ENCODE data around the gene TWF2.

TWF2 gene

GRCh38 chr3:52237006-52237656 lies 1.8 kb downstream of the TWF2 start:
- FAIRE-seq: no peak

- no peak for FAIRE-seq
These were observed 2.5 kb downstream of the TWF2 start for GRCh38 chr3:52236424-52236886.

GRCh38 chr3:52234516-52235447 lies 4.2 kb downstream of the TWF2 start:
- FAIRE-seq: no peak

GRCh38 chr3:52233968-52234367 lies 5.0 kb downstream of the TWF2 start:
- no peak for FAIRE-seq

- FAIRE-seq: no peak
These were observed 5.8 kb downstream of the TWF2 start for GRCh38 chr3:52233108-52233591.

- FAIRE-seq: no peak
These were observed 6.5 kb downstream of the TWF2 start for GRCh38 chr3:52232279-52233107.

GRCh38 chr3:52231502-52232278 lies 7.3 kb downstream of the TWF2 start:
- FAIRE-seq: no peak

GRCh38 chr3:52230889-52231499 lies 8.0 kb downstream of the TWF2 start:
- FAIRE-seq: no peak

- no peak for FAIRE-seq
These were observed 8.5 kb downstream of the TWF2 start for GRCh38 chr3:52230461-52230860.

GRCh38 chr3:52229656-52230055 lies 9.3 kb downstream of the TWF2 start:
- no peak for FAIRE-seq

GRCh38 chr3:52228751-52229291 lies 10.1 kb downstream of the TWF2 start:
- FAIRE-seq: no peak

GRCh38 chr3:52228266-52228665 lies 10.7 kb downstream of the TWF2 start:
- FAIRE-seq: no peak

GRCh38 chr3:52227766-52228165 lies 11.2 kb downstream of the TWF2 start:
- no peak for FAIRE-seq

GRCh38 chr3:52227117-52227516 lies 11.8 kb downstream of the TWF2 start:
- FAIRE-seq: no peak

- no peak for FAIRE-seq
These were observed 12.6 kb downstream of the TWF2 start for GRCh38 chr3:52226229-52226817.

GRCh38 chr3:52225452-52226228 lies 13.3 kb downstream of the TWF2 start, which contains the start of gene TLR9:
TSS of gene TLR9 (minus strand) at chr3:52225645. CDS start at chr3:52225529, 116 bp downstream.
- no peak for FAIRE-seq

GRCh38 chr3:52223449-52224408 lies 15.2 kb downstream of the TWF2 start:
- no peak for FAIRE-seq

- FAIRE-seq: no peak
These were observed 16.4 kb downstream of the TWF2 start for GRCh38 chr3:52222319-52223221.
